ENCODE data around the gene PIEZO1.

PIEZO1 gene

DNA sequence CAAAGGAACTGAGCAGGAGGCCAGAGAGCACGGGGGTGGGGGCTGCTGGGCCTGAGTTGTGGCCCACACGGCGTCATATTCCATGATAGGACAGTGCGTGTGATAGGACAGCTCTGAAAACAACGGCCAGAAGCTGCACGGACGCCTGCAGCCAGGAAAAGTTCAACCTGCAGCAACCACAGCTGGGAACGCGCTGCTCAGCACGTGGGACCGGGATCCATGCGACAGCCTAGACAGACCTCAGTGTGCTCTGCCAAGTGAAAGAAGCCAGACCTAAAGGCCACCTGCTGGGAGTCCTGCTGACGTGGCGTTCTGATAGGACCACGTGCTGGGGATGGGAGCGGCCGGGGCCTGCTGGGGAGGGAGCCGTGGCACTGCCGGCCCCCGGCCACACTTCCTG, 57.1 kb downstream of the PIEZO1 start:
- H3K4me3 ChIP-seq (ENCODE audit: control insufficient read depth, low read depth, low read length), result no peak overlapping the region
- TF ChIP-seq, protein P1, sequence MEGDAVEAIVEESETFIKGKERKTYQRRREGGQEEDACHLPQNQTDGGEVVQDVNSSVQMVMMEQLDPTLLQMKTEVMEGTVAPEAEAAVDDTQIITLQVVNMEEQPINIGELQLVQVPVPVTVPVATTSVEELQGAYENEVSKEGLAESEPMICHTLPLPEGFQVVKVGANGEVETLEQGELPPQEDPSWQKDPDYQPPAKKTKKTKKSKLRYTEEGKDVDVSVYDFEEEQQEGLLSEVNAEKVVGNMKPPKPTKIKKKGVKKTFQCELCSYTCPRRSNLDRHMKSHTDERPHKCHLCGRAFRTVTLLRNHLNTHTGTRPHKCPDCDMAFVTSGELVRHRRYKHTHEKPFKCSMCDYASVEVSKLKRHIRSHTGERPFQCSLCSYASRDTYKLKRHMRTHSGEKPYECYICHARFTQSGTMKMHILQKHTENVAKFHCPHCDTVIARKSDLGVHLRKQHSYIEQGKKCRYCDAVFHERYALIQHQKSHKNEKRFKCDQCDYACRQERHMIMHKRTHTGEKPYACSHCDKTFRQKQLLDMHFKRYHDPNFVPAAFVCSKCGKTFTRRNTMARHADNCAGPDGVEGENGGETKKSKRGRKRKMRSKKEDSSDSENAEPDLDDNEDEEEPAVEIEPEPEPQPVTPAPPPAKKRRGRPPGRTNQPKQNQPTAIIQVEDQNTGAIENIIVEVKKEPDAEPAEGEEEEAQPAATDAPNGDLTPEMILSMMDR (IDR thresholded peaks at IDR 0.05; ENCODE audit: control insufficient read depth, insufficient read depth, low read depth, low read length, missing control alignments), result no peak
- no peak for DNase-seq (ENCODE audit: low read depth)

- H3K4me3 ChIP-seq (ENCODE audit: control insufficient read depth, low read depth, low read length), result no peak overlapping the region
- TF ChIP-seq, protein P1 (IDR thresholded peaks at IDR 0.05; ENCODE audit: control insufficient read depth, insufficient read depth, low read depth, low read length, missing control alignments), result no peak
- DNase-seq (ENCODE audit: low read depth), result no peak
Observed at GRCh38 chr16:88726981-88727380, 58.0 kb downstream of the PIEZO1 start.

DNA sequence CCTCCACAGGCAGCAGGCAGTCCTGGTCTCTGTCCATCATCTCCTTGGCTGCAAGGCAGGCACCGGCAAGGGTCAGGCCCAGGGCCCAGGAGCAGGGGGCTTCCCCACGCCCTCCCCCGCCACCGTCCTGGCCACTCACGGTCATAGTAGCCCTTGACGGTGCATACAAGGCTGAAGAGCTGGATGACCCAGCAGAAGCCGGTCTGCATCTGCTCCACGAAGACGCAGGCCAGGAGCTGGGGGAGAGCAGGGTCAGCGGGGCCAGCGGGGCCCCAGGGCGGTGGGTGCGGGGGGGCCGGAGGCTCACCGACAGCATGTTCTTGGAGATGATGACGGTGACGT, 58.6 kb downstream of the PIEZO1 start:
- H3K4me3 ChIP-seq (ENCODE audit: control insufficient read depth, low read depth, low read length), result no peak overlapping the region
- DNase-seq (ENCODE audit: low read depth), result no peak
- TF ChIP-seq, protein P1 (IDR thresholded peaks at IDR 0.05; ENCODE audit: control insufficient read depth, insufficient read depth, low read depth, low read length, missing control alignments), result no peak

- no peak for DNase-seq (ENCODE audit: low read depth)
- TF ChIP-seq, protein P1 (IDR thresholded peaks at IDR 0.05; ENCODE audit: control insufficient read depth, insufficient read depth, low read depth, low read length, missing control alignments), result no peak
Observed at GRCh38 chr16:88725609-88726407, 59.2 kb downstream of the PIEZO1 start.

DNA sequence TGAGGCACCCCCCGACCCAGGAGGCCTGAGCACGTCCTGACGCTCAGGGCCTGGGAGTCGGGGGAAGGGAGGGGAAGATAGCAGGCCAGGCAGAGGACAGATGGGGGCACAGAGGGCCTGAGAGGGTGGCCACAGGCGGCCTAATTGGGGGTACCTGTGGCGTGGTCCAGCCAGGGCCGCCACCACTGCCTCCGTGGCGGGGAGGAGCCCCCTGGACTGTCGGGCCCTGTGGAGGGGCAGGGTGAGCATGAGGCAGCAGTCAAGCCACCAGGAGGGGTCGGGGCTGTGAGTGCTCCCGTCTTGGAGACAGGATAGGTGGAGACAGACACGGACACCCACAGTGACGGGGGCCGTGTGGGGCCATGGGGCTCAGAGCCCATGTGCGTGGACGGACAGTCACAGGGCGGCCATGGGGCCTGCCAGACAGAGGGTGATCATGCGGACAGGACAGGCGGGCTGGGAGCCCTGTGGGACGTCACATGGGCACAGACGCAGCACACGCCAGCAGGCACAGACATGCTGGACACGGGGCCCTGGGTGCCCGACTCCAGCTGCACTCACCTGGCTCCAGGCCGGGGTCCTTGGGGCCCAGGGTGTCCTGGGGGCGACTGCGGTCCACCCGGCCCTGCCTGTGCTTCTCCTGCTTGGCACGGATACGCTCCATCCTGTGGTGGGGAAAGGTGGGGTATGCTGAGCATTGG, 60.0 kb downstream of the PIEZO1 start:
- no peak for DNase-seq (ENCODE audit: low read depth)
- TF ChIP-seq, protein P1 (IDR thresholded peaks at IDR 0.05; ENCODE audit: control insufficient read depth, insufficient read depth, low read depth, low read length, missing control alignments), result no peak
- H3K4me3 ChIP-seq (ENCODE audit: control insufficient read depth, low read depth, low read length), result no peak overlapping the region

More at GRCh38 chr16:88725609-88726407, 59.2 kb downstream of the PIEZO1 start:
- H3K4me3 ChIP-seq (ENCODE audit: control insufficient read depth, low read depth, low read length), result no peak overlapping the region

DNA sequence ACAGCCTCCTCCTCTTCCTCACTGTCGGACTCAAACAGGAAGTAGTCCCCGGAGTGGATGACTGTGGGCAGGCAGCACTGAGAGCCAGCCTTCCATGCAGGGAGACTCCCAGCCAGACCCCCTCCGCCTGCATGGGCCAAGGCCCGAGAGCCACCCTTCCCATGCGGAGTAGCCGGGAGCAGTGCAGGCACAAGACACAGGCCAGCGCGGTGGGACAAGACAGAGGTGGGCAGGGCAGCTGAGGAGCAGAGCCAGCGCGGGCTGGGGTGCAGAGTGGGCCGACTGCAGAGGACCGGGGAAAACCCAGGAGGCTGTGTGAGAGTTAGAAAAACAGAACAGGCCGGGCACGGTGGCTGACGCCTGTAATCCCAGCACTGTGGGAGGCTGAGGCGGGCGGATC, 61.1 kb downstream of the PIEZO1 start:
- H3K4me3 ChIP-seq (ENCODE audit: control insufficient read depth, low read depth, low read length), result no peak overlapping the region
- TF ChIP-seq, protein P1 (IDR thresholded peaks at IDR 0.05; ENCODE audit: control insufficient read depth, insufficient read depth, low read depth, low read length, missing control alignments), result no peak
- DNase-seq (ENCODE audit: low read depth), result no peak
